Measurements from ENCODE around the gene GPC6.
"Not testable (repeated sequence)": the region's sequence is repeated elsewhere in the genome, so short reads cannot be mapped to it uniquely, and the experiment has no call there.

The GPC6 gene

GRCh38 chr13:94209913-94210312 lies 983.3 kb downstream of the GPC6 start:
- not testable (repeated sequence) for H3K27ac ChIP-seq (ENCODE audit: low read length); H3K4me3 ChIP-seq (ENCODE audit: low read depth in 1 of 2, low read length in 2 of 2); H3K27me3 ChIP-seq (ENCODE audit: low read depth, low read length); H3K9me3 ChIP-seq (ENCODE audit: control insufficient read depth in 1 of 2, low read length in 2 of 2); H3K36me3 ChIP-seq (ENCODE audit: control insufficient read depth in 1 of 2, insufficient read depth in 2 of 2, low read length in 2 of 2); H3K4me1 ChIP-seq (ENCODE audit: control insufficient read depth in 1 of 2, insufficient read depth in 2 of 2, low read length in 2 of 2)

GRCh38 chr13:94210816-94211215 lies 984.2 kb downstream of the GPC6 start:
- Histone ChIP-seq H3K9me3 (ENCODE audit: control insufficient read depth in 1 of 2, low read length in 2 of 2) (no peaks in the 10 kb centered on the region), H3K27me3 (ENCODE audit: low read depth, low read length) (no peaks in the 10 kb centered on the region), H3K4me3 (ENCODE audit: low read depth in 1 of 2, low read length in 2 of 2) (no peak overlapping the region), H3K27ac (ENCODE audit: low read length) (no peak overlapping the region), H3K36me3 (ENCODE audit: control insufficient read depth in 1 of 2, insufficient read depth in 2 of 2, low read length in 2 of 2) (no peaks in the 10 kb centered on the region), H3K4me1 (ENCODE audit: control insufficient read depth in 1 of 2, insufficient read depth in 2 of 2, low read length in 2 of 2) (no peaks in the 10 kb centered on the region)

- Histone ChIP-seq H3K36me3 (ENCODE audit: control insufficient read depth in 1 of 2, insufficient read depth in 2 of 2, low read length in 2 of 2) (no peaks in the 10 kb centered on the region), H3K27me3 (ENCODE audit: low read depth, low read length) (no peaks in the 10 kb centered on the region), H3K9me3 (ENCODE audit: control insufficient read depth in 1 of 2, low read length in 2 of 2) (no peaks in the 10 kb centered on the region), H3K4me3 (ENCODE audit: low read depth in 1 of 2, low read length in 2 of 2) (no peak overlapping the region), H3K4me1 (ENCODE audit: control insufficient read depth in 1 of 2, insufficient read depth in 2 of 2, low read length in 2 of 2) (no peaks in the 10 kb centered on the region), H3K27ac (ENCODE audit: low read length) (no peak overlapping the region)
Observed at GRCh38 chr13:94212196-94212595, 985.6 kb downstream of the GPC6 start.

DNA sequence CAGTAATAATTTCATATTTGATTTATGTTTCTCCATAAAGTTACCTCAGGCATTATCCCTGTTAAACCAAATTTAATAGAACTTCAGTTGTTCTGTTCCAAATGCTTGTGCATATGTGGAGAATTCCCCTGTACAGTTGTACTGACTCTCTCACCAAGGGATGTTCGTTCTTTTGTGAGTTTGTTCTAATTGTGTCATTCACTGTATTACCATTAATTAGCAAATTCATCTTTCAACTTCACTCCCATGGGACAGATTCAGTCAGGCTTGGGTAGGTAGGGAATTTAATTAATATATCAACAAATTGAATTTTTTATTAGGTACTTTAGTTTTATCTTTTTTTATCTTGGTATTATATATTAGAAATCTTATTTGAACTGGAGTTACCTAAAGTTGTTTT lies 987.5 kb downstream of the GPC6 start:
- Histone ChIP-seq H3K27me3 (ENCODE audit: low read depth, low read length) (no peaks in the 10 kb centered on the region), H3K4me3 (ENCODE audit: low read depth in 1 of 2, low read length in 2 of 2) (no peak overlapping the region), H3K27ac (ENCODE audit: low read length) (no peak overlapping the region), H3K36me3 (ENCODE audit: control insufficient read depth in 1 of 2, insufficient read depth in 2 of 2, low read length in 2 of 2) (no peaks in the 10 kb centered on the region), H3K4me1 (ENCODE audit: control insufficient read depth in 1 of 2, insufficient read depth in 2 of 2, low read length in 2 of 2) (no peaks in the 10 kb centered on the region), H3K9me3 (ENCODE audit: control insufficient read depth in 1 of 2, low read length in 2 of 2) (no peaks in the 10 kb centered on the region)

GRCh38 chr13:94214975-94215374 lies 988.4 kb downstream of the GPC6 start:
- H3K27ac ChIP-seq (ENCODE audit: low read length) = no peak overlapping the region
- no peak overlapping the region for H3K4me3 ChIP-seq (ENCODE audit: low read depth in 1 of 2, low read length in 2 of 2)
- no peaks in the 10 kb centered on the region for H3K4me1 ChIP-seq (ENCODE audit: control insufficient read depth in 1 of 2, insufficient read depth in 2 of 2, low read length in 2 of 2)
- H3K36me3 ChIP-seq (ENCODE audit: control insufficient read depth in 1 of 2, insufficient read depth in 2 of 2, low read length in 2 of 2) = no peaks in the 10 kb centered on the region
- no peaks in the 10 kb centered on the region for H3K27me3 ChIP-seq (ENCODE audit: low read depth, low read length)
- H3K9me3 ChIP-seq (ENCODE audit: control insufficient read depth in 1 of 2, low read length in 2 of 2) = no peaks in the 10 kb centered on the region

GRCh38 chr13:94216476-94216875 lies 989.9 kb downstream of the GPC6 start:
- Histone ChIP-seq H3K4me3 (ENCODE audit: low read depth in 1 of 2, low read length in 2 of 2) (no peak overlapping the region), H3K36me3 (ENCODE audit: control insufficient read depth in 1 of 2, insufficient read depth in 2 of 2, low read length in 2 of 2) (no peaks in the 10 kb centered on the region), H3K9me3 (ENCODE audit: control insufficient read depth in 1 of 2, low read length in 2 of 2) (no peaks in the 10 kb centered on the region), H3K4me1 (ENCODE audit: control insufficient read depth in 1 of 2, insufficient read depth in 2 of 2, low read length in 2 of 2) (no peaks in the 10 kb centered on the region), H3K27ac (ENCODE audit: low read length) (no peak overlapping the region), H3K27me3 (ENCODE audit: low read depth, low read length) (no peaks in the 10 kb centered on the region)

GRCh38 chr13:94217370-94217769 lies 990.8 kb downstream of the GPC6 start:
- no peaks in the 10 kb centered on the region for H3K4me1 ChIP-seq (ENCODE audit: control insufficient read depth in 1 of 2, insufficient read depth in 2 of 2, low read length in 2 of 2)
- H3K4me3 ChIP-seq (ENCODE audit: low read depth in 1 of 2, low read length in 2 of 2) = no peak overlapping the region

GRCh38 chr13:94218537-94218936 lies 991.9 kb downstream of the GPC6 start:
- H3K4me1 ChIP-seq (ENCODE audit: control insufficient read depth in 1 of 2, insufficient read depth in 2 of 2, low read length in 2 of 2) = no peaks in the 10 kb centered on the region
- H3K9me3 ChIP-seq (ENCODE audit: control insufficient read depth in 1 of 2, low read length in 2 of 2) = no peaks in the 10 kb centered on the region
- H3K4me3 ChIP-seq (ENCODE audit: low read depth in 1 of 2, low read length in 2 of 2) = no peak overlapping the region
- H3K27me3 ChIP-seq (ENCODE audit: low read depth, low read length) = no peaks in the 10 kb centered on the region
- H3K36me3 ChIP-seq (ENCODE audit: control insufficient read depth in 1 of 2, insufficient read depth in 2 of 2, low read length in 2 of 2) = no peaks in the 10 kb centered on the region
- H3K27ac ChIP-seq (ENCODE audit: low read length) = no peak overlapping the region

More at GRCh38 chr13:94217370-94217769, 990.8 kb downstream of the GPC6 start:
- no peaks in the 10 kb centered on the region for H3K9me3 ChIP-seq (ENCODE audit: control insufficient read depth in 1 of 2, low read length in 2 of 2)
- no peaks in the 10 kb centered on the region for H3K36me3 ChIP-seq (ENCODE audit: control insufficient read depth in 1 of 2, insufficient read depth in 2 of 2, low read length in 2 of 2)
- no peaks in the 10 kb centered on the region for H3K27me3 ChIP-seq (ENCODE audit: low read depth, low read length)
- no peak overlapping the region for H3K27ac ChIP-seq (ENCODE audit: low read length)

- Histone ChIP-seq H3K4me1 (ENCODE audit: control insufficient read depth in 1 of 2, insufficient read depth in 2 of 2, low read length in 2 of 2) (no peaks in the 10 kb centered on the region), H3K27me3 (ENCODE audit: low read depth, low read length) (no peaks in the 10 kb centered on the region)
Observed at GRCh38 chr13:94218951-94219350, 992.3 kb downstream of the GPC6 start.

GRCh38 chr13:94224670-94225069 lies 998.1 kb downstream of the GPC6 start:
- no peaks in the 10 kb centered on the region for H3K27me3 ChIP-seq (ENCODE audit: low read depth, low read length)
- no peak overlapping the region for H3K4me3 ChIP-seq (ENCODE audit: low read depth in 1 of 2, low read length in 2 of 2)
- no peak overlapping the region for H3K27ac ChIP-seq (ENCODE audit: low read length)

More at GRCh38 chr13:94218951-94219350, 992.3 kb downstream of the GPC6 start:
- no peaks in the 10 kb centered on the region for H3K9me3 ChIP-seq (ENCODE audit: control insufficient read depth in 1 of 2, low read length in 2 of 2)
- H3K4me3 ChIP-seq (ENCODE audit: low read depth in 1 of 2, low read length in 2 of 2) = no peak overlapping the region
- H3K36me3 ChIP-seq (ENCODE audit: control insufficient read depth in 1 of 2, insufficient read depth in 2 of 2, low read length in 2 of 2) = no peaks in the 10 kb centered on the region
- H3K27ac ChIP-seq (ENCODE audit: low read length) = no peak overlapping the region

DNA sequence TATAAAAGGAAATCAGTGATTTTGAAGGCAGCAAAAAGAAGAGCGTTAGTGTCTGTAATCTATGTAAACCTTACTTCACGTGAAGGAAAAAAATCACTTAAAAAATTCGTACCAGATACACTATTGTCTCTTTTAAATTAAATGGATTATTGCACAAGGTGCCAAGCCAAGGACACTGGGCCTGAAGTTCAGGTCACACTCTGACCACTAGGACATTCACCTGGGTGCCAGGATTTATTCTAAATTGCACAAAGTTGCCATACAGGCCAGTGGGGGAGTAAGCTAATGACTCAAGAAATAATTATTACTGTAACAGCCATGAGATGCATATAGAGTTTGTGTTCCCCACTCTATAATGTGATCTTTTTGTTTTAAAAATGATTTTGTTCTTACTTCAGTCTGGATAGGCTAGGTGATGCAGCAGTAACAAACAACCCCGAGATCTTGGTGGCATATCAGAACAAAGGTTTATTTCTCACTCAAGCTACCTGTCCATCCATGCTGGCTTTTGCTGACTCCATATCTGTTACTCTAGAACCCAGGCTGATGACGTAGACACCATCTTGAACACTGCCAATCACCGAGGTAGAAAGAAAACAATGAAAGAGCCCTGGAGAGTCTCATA lies 1000.8 kb downstream of the GPC6 start:
- H3K36me3 ChIP-seq (ENCODE audit: control insufficient read depth in 1 of 2, insufficient read depth in 2 of 2, low read length in 2 of 2) = no peaks in the 10 kb centered on the region
- H3K27me3 ChIP-seq (ENCODE audit: low read depth, low read length) = no peaks in the 10 kb centered on the region

More at GRCh38 chr13:94224670-94225069, 998.1 kb downstream of the GPC6 start:
- Histone ChIP-seq H3K36me3 (ENCODE audit: control insufficient read depth in 1 of 2, insufficient read depth in 2 of 2, low read length in 2 of 2) (no peaks in the 10 kb centered on the region), H3K4me1 (ENCODE audit: control insufficient read depth in 1 of 2, insufficient read depth in 2 of 2, low read length in 2 of 2) (no peaks in the 10 kb centered on the region), H3K9me3 (ENCODE audit: control insufficient read depth in 1 of 2, low read length in 2 of 2) (no peaks in the 10 kb centered on the region)

GRCh38 chr13:94228763-94229162 lies 1002.2 kb downstream of the GPC6 start:
- H3K27ac ChIP-seq (ENCODE audit: low read length) = no peak overlapping the region
- no peaks in the 10 kb centered on the region for H3K36me3 ChIP-seq (ENCODE audit: control insufficient read depth in 1 of 2, insufficient read depth in 2 of 2, low read length in 2 of 2)
- H3K9me3 ChIP-seq (ENCODE audit: control insufficient read depth in 1 of 2, low read length in 2 of 2) = no peaks in the 10 kb centered on the region
- no peaks in the 10 kb centered on the region for H3K27me3 ChIP-seq (ENCODE audit: low read depth, low read length)
- H3K4me3 ChIP-seq (ENCODE audit: low read depth in 1 of 2, low read length in 2 of 2) = no peak overlapping the region
- H3K4me1 ChIP-seq (ENCODE audit: control insufficient read depth in 1 of 2, insufficient read depth in 2 of 2, low read length in 2 of 2) = no peaks in the 10 kb centered on the region

More for the DNA sequence above, 1000.8 kb downstream of the GPC6 start:
- no peaks in the 10 kb centered on the region for H3K9me3 ChIP-seq (ENCODE audit: control insufficient read depth in 1 of 2, low read length in 2 of 2)
- no peak overlapping the region for H3K27ac ChIP-seq (ENCODE audit: low read length)
- H3K4me1 ChIP-seq (ENCODE audit: control insufficient read depth in 1 of 2, insufficient read depth in 2 of 2, low read length in 2 of 2) = no peaks in the 10 kb centered on the region
- no peak overlapping the region for H3K4me3 ChIP-seq (ENCODE audit: low read depth in 1 of 2, low read length in 2 of 2)

All from muscle layer of duodenum (tissue), 2 donors.